22Rv1 (cell line): ENCODE data around the gene TMEM178B.

Source experiments
- ZFX ChIP-seq: fragments of 450-650 bp; IDR thresholded peaks from 2 replicates; pipeline ENCODE4 v1.6.1; 2017; ENCODE audit warnings: antibody characterized with exemption, borderline replicate concordance
- TF ChIP-seq, protein P1 (sequence below): fragments of 450-650 bp; IDR thresholded peaks from 2 replicates; pipeline ENCODE4 v1.5.1; 2017; ENCODE audit warnings: mild to moderate bottlenecking

DNA sequence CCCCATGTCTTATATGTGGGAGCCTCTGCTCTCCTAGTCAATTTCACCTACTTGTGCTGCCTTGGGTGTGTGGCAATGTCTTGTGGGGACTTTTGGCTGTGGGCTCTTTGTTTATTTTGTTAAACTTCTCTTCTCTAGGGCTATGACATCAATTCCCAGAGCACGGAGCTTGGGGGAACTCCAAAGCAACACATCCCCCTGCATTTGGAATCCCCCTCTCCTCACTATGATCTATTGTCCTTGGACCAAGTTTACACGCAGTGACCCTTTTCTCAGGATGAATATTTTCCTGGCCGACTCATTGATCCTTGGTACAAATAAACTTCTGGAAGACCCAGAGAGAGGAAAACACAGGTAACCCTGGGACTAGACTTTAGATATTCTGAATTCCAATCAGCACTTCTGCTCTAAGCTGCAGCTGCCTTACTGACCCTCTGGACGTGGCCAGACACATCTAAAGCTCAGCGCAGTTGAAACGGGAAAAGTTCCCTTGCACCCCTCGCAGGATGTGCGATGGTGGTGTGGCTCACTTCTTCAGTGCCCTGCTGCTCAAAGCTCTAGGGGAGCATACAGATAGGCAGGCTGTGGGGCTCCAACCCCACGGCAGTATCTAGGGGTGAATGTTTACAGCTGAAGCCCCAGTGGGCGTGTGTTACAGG is 110.8 kb downstream of the TMEM178B start:
- TF ChIP-seq, protein P1, sequence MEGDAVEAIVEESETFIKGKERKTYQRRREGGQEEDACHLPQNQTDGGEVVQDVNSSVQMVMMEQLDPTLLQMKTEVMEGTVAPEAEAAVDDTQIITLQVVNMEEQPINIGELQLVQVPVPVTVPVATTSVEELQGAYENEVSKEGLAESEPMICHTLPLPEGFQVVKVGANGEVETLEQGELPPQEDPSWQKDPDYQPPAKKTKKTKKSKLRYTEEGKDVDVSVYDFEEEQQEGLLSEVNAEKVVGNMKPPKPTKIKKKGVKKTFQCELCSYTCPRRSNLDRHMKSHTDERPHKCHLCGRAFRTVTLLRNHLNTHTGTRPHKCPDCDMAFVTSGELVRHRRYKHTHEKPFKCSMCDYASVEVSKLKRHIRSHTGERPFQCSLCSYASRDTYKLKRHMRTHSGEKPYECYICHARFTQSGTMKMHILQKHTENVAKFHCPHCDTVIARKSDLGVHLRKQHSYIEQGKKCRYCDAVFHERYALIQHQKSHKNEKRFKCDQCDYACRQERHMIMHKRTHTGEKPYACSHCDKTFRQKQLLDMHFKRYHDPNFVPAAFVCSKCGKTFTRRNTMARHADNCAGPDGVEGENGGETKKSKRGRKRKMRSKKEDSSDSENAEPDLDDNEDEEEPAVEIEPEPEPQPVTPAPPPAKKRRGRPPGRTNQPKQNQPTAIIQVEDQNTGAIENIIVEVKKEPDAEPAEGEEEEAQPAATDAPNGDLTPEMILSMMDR, result no peak
- TF ChIP-seq ZFX, result no peak
